Activated naive CD4-positive, alpha-beta T cell treated with anti-CD3 and anti-CD28 coated beads for 36 hours (primary cell): ENCODE measurements around the gene NIP7. TPM values are rescaled to one million over a fixed set of nuclear protein-coding genes. Genes with fewer than 3 reads are reported as not detected.
"Not testable (repeated sequence)": the region's sequence is repeated elsewhere in the genome, so short reads cannot be mapped to it uniquely, and the experiment has no call there.

ENCODE experiments used
- CTCF ChIA-PET: fragments of 350-600 bp; sonication (Branson Sonifier 250); formaldehyde crosslinking; loops from one replicate; lab custom pipeline; 2021; ENCODE audit warnings: antibody characterized with exemption; lab: Charles Lee
- DNase-seq: peaks from one replicate; pipeline ENCODE4 v3.0.0-alpha.2; 2020
- H3K27ac Mint-ChIP-seq: one replicate; pipeline ENCODE4 v1.8.0; 2021; ENCODE audit warnings: mild to moderate bottlenecking, mixed read lengths
- H3K27me3 Mint-ChIP-seq: one replicate; pipeline ENCODE4 v1.8.0; 2021; ENCODE audit warnings: low read depth, mixed read lengths
- H3K36me3 Mint-ChIP-seq: one replicate; pipeline ENCODE4 v1.8.0; 2021; ENCODE audit warnings: low read depth, mixed read lengths
- H3K4me1 Mint-ChIP-seq: one replicate; pipeline ENCODE4 v1.8.0; 2021; ENCODE audit warnings: low read depth, mixed read lengths
- H3K4me3 Mint-ChIP-seq: one replicate; pipeline ENCODE4 v1.8.0; 2021; ENCODE audit warnings: mild to moderate bottlenecking, moderate library complexity, mixed read lengths
- H3K9me3 Mint-ChIP-seq: one replicate; pipeline ENCODE4 v1.8.0; 2021; ENCODE audit warnings: mixed read lengths
- intact Hi-C: fragments of 100-400 bp; cut with micrococcal nuclease; formaldehyde crosslinking; loops from one replicate; pipeline ENCODE4 v1.15.1; 2023
- total RNA-seq, 2 experiments: library from RNA; stranded (reverse); gene quantifications; one replicate each; pipeline ENCODE4 v1.2.3, GENCODE V29; 2021

NIP7 gene
- total RNA-seq: 10 to 100 TPM; 35.3 to 36.8 TPM

- H3K36me3 Mint-ChIP-seq: peaks cover 42% of the 10 kb centered on the region
- peak within 1 kb of the TSS; percentile 95 for H3K27ac Mint-ChIP-seq
- DNase-seq: peak; percentile 96
- intact Hi-C loops: loop anchor here (1.0 to 2.0 kb wide), 5 partner anchors 9 to 415 kb away; partner anchors contain the start of genes NFAT5, NOB1, PDF and TERF2
- peaks cover 53% of the 10 kb centered on the region for H3K4me1 Mint-ChIP-seq
- H3K4me3 Mint-ChIP-seq: peak within 1 kb of the TSS; percentile 98
- H3K27me3 Mint-ChIP-seq: no peaks in the 10 kb centered on the region
- CTCF ChIA-PET: interaction anchor here (0.6 to 2.2 kb wide), 8 partner anchors 9 to 415 kb away, joined by 3 to 8 read pairs (median 4); partner anchors contain the start of genes NOB1 and PDF
- H3K9me3 Mint-ChIP-seq: no peaks in the 10 kb centered on the region
Observed at GRCh38 chr16:69339289-69340094, at the start of gene NIP7, which contains the start of gene COG8. Gene NIP7, plus strand, starts transcription at chr16:69339772. Its CDS starts 58 bp downstream, at chr16:69339830. Gene COG8, minus strand, starts transcription at chr16:69339564. Its CDS starts 12 bp downstream, at chr16:69339552.

- H3K27ac Mint-ChIP-seq, H3K36me3 Mint-ChIP-seq, DNase-seq, H3K4me1 Mint-ChIP-seq, H3K9me3 Mint-ChIP-seq, H3K27me3 Mint-ChIP-seq, CTCF ChIA-PET, intact Hi-C loops, H3K4me3 Mint-ChIP-seq: not testable (repeated sequence)
Observed at GRCh38 chr16:69291657-69292056, 47.9 kb upstream of the NIP7 start.

GRCh38 chr16:69293401-69293800 lies 46.2 kb upstream of the NIP7 start:
- no peak overlapping the region for H3K27ac Mint-ChIP-seq
- H3K4me1 Mint-ChIP-seq: peaks cover 4% of the 10 kb centered on the region
- H3K4me3 Mint-ChIP-seq: no peak overlapping the region
- H3K9me3 Mint-ChIP-seq: no peaks in the 10 kb centered on the region
- no peak for DNase-seq
- no peaks in the 10 kb centered on the region for H3K27me3 Mint-ChIP-seq
- no peaks in the 10 kb centered on the region for H3K36me3 Mint-ChIP-seq
- intact Hi-C loops: no loop called here
- CTCF ChIA-PET: no interaction called here

- Mint-ChIP-seq H3K36me3 (no peaks in the 10 kb centered on the region), H3K4me1 (peaks cover 4% of the 10 kb centered on the region), H3K27me3 (no peaks in the 10 kb centered on the region), H3K4me3 (no peak overlapping the region), H3K27ac (no peak overlapping the region), H3K9me3 (no peaks in the 10 kb centered on the region)
- no peak for DNase-seq
- intact Hi-C loops: no loop called here
- CTCF ChIA-PET: no interaction called here
Observed at GRCh38 chr16:69294051-69294450, 45.5 kb upstream of the NIP7 start.

GRCh38 chr16:69296771-69297170 lies 42.8 kb upstream of the NIP7 start:
- DNase-seq, H3K27me3 Mint-ChIP-seq, H3K9me3 Mint-ChIP-seq, H3K27ac Mint-ChIP-seq, H3K4me3 Mint-ChIP-seq, H3K4me1 Mint-ChIP-seq, intact Hi-C loops, H3K36me3 Mint-ChIP-seq: not testable (repeated sequence)
- CTCF ChIA-PET: interaction anchor here (1.3 kb wide), 1 partner anchor 8 kb away, joined by 3 read pairs; no protein-coding TSS in a partner anchor

- Mint-ChIP-seq H3K27me3 (no peaks in the 10 kb centered on the region), H3K4me1 (peaks cover 4% of the 10 kb centered on the region), H3K4me3 (no peak overlapping the region), H3K36me3 (no peaks in the 10 kb centered on the region), H3K27ac (no peak overlapping the region), H3K9me3 (no peaks in the 10 kb centered on the region)
- no peak for DNase-seq
- CTCF ChIA-PET: no interaction called here
- intact Hi-C loops: no loop called here
Observed at GRCh38 chr16:69298261-69298660, 41.3 kb upstream of the NIP7 start.

- CTCF ChIA-PET: interaction anchor here (0.7 kb wide), 1 partner anchor 16 kb away, joined by 4 read pairs; no protein-coding TSS in a partner anchor
Observed at GRCh38 chr16:69301187-69301586, 38.4 kb upstream of the NIP7 start.

GRCh38 chr16:69301861-69302260 lies 37.7 kb upstream of the NIP7 start:
- H3K27me3 Mint-ChIP-seq: no peaks in the 10 kb centered on the region
- intact Hi-C loops: no loop called here
- no peak for DNase-seq
- CTCF ChIA-PET: interaction anchor here (0.6 to 0.7 kb wide), 2 partner anchors 17 to 26 kb away, joined by 3 to 4 read pairs; no protein-coding TSS in a partner anchor
- H3K27ac Mint-ChIP-seq: no peak overlapping the region
- H3K4me3 Mint-ChIP-seq: no peak overlapping the region
- H3K4me1 Mint-ChIP-seq: no peaks in the 10 kb centered on the region
- no peaks in the 10 kb centered on the region for H3K9me3 Mint-ChIP-seq
- no peaks in the 10 kb centered on the region for H3K36me3 Mint-ChIP-seq

More at GRCh38 chr16:69301187-69301586, 38.4 kb upstream of the NIP7 start:
- Mint-ChIP-seq H3K9me3 (no peaks in the 10 kb centered on the region), H3K27ac (no peak overlapping the region), H3K4me3 (no peak overlapping the region), H3K4me1 (no peaks in the 10 kb centered on the region), H3K27me3 (no peaks in the 10 kb centered on the region), H3K36me3 (no peaks in the 10 kb centered on the region)
- DNase-seq: no peak
- intact Hi-C loops: no loop called here

GRCh38 chr16:69302301-69302700 lies 37.3 kb upstream of the NIP7 start:
- Mint-ChIP-seq H3K4me3 (no peak overlapping the region), H3K36me3 (no peaks in the 10 kb centered on the region), H3K27me3 (no peaks in the 10 kb centered on the region), H3K4me1 (no peaks in the 10 kb centered on the region), H3K27ac (no peak overlapping the region), H3K9me3 (no peaks in the 10 kb centered on the region)
- DNase-seq: no peak
- intact Hi-C loops: no loop called here
- CTCF ChIA-PET: interaction anchor here (0.6 kb wide), 1 partner anchor 26 kb away, joined by 3 read pairs; no protein-coding TSS in a partner anchor

- DNase-seq: no peak
- H3K27ac Mint-ChIP-seq: no peak overlapping the region
- intact Hi-C loops: no loop called here
- H3K27me3 Mint-ChIP-seq: no peaks in the 10 kb centered on the region
- H3K36me3 Mint-ChIP-seq: no peaks in the 10 kb centered on the region
- peaks cover 8% of the 10 kb centered on the region for H3K4me1 Mint-ChIP-seq
- H3K9me3 Mint-ChIP-seq: no peaks in the 10 kb centered on the region
- no peak overlapping the region for H3K4me3 Mint-ChIP-seq
- CTCF ChIA-PET: interaction anchor here (0.7 kb wide), 1 partner anchor 620 kb away, joined by 5 read pairs; no protein-coding TSS in a partner anchor
Observed at GRCh38 chr16:69306031-69306430, 33.5 kb upstream of the NIP7 start.

- CTCF ChIA-PET: interaction anchor here (0.6 kb wide), 2 partner anchors 44 to 184 kb away, joined by 3 to 8 read pairs; no protein-coding TSS in a partner anchor
- Mint-ChIP-seq H3K9me3 (no peaks in the 10 kb centered on the region), H3K27me3 (no peaks in the 10 kb centered on the region), H3K4me1 (peaks cover 11% of the 10 kb centered on the region), H3K27ac (no peak overlapping the region), H3K36me3 (no peaks in the 10 kb centered on the region), H3K4me3 (no peak overlapping the region)
- intact Hi-C loops: no loop called here
- DNase-seq: no peak
Observed at GRCh38 chr16:69307091-69307490, 32.5 kb upstream of the NIP7 start.

GRCh38 chr16:69307856-69308255 lies 31.7 kb upstream of the NIP7 start:
- H3K4me1 Mint-ChIP-seq: peaks cover 13% of the 10 kb centered on the region
- no peak for DNase-seq

More at GRCh38 chr16:69307856-69308255, 31.7 kb upstream of the NIP7 start:
- no peak overlapping the region for H3K4me3 Mint-ChIP-seq
- H3K36me3 Mint-ChIP-seq: no peaks in the 10 kb centered on the region
- CTCF ChIA-PET: interaction anchor here (0.6 kb wide), 1 partner anchor 184 kb away, joined by 3 read pairs; no protein-coding TSS in a partner anchor
- no peaks in the 10 kb centered on the region for H3K27me3 Mint-ChIP-seq
- H3K9me3 Mint-ChIP-seq: no peaks in the 10 kb centered on the region
- intact Hi-C loops: no loop called here
- no peak overlapping the region for H3K27ac Mint-ChIP-seq
